DOHH2 (cell line): Measurements from ENCODE around the gene ZNF608.
A peak's percentile ranks its signal among the peaks of the same experiment; 100 is the strongest.

Experiments used
- EZH2phosphoT487 ChIP-seq: fragments of 200-600 bp; sonication (generic); IDR thresholded peaks from 2 replicates; pipeline ENCODE4 v1.6.1; 2017; ENCODE audit warnings: borderline replicate concordance, mild to moderate bottlenecking, antibody characterized with exemption, low read length, moderate library complexity, mixed read lengths
- TF ChIP-seq, protein P1 (sequence below): fragments of 200-600 bp; sonication (generic); IDR thresholded peaks from one replicate; pipeline ENCODE4 v1.5.1; 2014; ENCODE audit warnings: antibody characterized with exemption, mild to moderate bottlenecking, low read depth, low read length; ENCODE audit not compliant: poor library complexity, severe bottlenecking

DNA sequence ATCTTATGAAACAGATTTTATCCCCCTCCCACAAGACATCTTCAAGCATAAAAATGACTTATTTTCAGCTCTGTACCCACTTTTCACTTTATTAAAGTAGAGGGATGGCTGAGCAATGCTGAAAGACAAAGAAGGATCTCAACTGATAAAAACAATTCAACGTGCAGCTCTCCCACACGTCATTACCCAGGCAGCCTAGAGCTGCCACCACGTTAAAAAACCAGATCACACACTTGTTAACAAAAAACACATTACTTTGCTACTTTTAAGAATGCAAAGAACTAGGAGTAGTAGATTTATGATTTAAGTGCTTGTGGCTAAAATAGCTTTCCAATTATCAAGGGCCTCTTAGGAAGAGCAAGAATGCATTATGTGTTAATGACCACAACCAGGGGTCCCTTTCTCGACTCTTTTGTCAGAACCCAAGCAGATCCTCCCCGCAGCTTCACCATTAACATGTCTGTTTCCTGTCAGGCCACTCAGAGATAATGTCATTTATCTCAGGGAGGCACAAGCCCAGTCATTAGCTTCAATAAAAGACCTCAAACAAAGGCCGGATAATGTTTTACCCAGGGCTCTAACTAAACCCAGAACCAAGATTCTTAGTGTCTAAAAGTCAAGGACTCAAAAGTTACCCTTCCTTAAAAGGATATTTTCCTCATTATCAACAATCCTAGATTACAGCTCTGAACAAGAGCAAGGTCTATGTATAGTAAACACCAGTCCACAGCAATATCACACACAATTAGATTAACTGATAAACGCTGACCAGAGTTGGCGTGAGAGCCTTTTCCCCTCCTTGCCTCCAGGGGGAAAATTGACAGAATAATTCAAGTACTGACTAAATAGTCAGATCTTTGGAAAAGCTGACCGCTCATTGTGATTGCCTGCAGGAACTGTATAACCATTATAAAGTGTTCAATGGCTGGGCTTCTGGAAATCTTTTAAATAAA is 7.5 kb downstream of the ZNF608 start:
- TF ChIP-seq, protein P1, sequence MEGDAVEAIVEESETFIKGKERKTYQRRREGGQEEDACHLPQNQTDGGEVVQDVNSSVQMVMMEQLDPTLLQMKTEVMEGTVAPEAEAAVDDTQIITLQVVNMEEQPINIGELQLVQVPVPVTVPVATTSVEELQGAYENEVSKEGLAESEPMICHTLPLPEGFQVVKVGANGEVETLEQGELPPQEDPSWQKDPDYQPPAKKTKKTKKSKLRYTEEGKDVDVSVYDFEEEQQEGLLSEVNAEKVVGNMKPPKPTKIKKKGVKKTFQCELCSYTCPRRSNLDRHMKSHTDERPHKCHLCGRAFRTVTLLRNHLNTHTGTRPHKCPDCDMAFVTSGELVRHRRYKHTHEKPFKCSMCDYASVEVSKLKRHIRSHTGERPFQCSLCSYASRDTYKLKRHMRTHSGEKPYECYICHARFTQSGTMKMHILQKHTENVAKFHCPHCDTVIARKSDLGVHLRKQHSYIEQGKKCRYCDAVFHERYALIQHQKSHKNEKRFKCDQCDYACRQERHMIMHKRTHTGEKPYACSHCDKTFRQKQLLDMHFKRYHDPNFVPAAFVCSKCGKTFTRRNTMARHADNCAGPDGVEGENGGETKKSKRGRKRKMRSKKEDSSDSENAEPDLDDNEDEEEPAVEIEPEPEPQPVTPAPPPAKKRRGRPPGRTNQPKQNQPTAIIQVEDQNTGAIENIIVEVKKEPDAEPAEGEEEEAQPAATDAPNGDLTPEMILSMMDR = peak; percentile 42
- no peak for TF ChIP-seq EZH2phosphoT487
